Measurements from ENCODE around the gene ZFPM1. TPM values are rescaled to one million over a fixed set of nuclear protein-coding genes. Genes with fewer than 3 reads are reported as not detected.
A peak's percentile ranks its signal among the peaks of the same experiment; 100 is the strongest.
"Not testable (repeated sequence)": the region's sequence is repeated elsewhere in the genome, so short reads cannot be mapped to it uniquely, and the experiment has no call there.

ZFPM1 gene
- total RNA-seq, 4 donors from 2014 or later = 0.50 to 4.0 (median 1.3) TPM

DNA sequence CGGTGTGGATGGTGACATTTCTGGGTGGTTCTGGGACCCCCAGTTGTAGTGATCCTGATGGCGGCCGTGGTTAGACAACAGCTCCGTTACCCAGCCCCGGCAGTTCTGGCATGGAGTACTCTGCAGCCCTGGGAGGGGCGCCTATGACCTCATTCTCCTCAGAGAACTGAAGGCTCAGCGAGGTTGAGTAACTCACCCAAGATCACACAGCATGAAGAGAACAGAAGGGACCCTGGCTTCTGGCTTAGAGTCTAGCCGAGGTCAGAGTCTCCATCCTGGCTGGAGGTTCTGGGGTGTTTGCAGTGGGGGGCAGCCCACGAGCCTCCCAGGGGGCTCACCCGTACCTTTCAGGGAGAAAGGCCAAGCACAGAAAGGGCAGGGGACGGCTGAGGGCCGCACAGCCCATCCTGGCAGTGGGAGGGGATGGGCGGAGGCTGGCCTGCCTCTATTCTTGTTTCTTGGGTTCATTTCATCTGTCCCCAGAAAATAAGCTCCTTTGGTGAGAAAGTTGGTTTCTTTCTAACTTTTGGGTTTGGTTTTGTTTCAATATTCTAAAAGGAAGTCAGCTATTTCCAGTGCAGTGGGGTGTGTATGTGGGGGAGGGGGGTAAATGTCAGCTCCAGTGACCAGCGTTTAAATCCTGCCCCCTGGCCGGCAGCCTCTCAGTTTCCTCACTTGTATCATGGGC, 13.2 kb downstream of the ZFPM1 start:
- ATAC-seq (ENCODE audit: low FRiP score) (no peak), DNase-seq (ENCODE audit: low spot score) (no peak)
- TF ChIP-seq, protein P1, sequence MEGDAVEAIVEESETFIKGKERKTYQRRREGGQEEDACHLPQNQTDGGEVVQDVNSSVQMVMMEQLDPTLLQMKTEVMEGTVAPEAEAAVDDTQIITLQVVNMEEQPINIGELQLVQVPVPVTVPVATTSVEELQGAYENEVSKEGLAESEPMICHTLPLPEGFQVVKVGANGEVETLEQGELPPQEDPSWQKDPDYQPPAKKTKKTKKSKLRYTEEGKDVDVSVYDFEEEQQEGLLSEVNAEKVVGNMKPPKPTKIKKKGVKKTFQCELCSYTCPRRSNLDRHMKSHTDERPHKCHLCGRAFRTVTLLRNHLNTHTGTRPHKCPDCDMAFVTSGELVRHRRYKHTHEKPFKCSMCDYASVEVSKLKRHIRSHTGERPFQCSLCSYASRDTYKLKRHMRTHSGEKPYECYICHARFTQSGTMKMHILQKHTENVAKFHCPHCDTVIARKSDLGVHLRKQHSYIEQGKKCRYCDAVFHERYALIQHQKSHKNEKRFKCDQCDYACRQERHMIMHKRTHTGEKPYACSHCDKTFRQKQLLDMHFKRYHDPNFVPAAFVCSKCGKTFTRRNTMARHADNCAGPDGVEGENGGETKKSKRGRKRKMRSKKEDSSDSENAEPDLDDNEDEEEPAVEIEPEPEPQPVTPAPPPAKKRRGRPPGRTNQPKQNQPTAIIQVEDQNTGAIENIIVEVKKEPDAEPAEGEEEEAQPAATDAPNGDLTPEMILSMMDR (IDR thresholded peaks at IDR 0.05) = no peak

DNA sequence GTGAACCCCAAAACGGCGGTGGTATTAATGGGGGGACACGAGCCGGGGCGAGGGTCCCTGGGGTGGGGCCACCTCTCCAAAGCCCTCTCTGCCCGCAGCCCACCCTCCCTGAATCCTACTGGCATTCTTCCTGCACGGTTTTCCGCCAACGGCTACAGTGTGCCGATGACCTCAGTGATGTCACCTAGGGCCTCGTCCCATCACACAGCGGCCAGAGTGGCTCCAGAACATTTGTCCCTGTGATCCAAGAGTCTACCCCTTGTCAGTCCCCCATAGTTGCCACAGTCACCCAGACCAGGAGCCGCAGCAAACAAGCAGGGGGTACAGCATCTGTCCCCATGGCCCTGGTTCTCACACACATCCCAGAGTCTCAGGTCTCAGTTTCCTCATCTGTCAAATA, 13.9 kb downstream of the ZFPM1 start:
- TF ChIP-seq, protein P1 (IDR thresholded peaks at IDR 0.05) = no peak
- ATAC-seq (ENCODE audit: low FRiP score) (no peak), DNase-seq (ENCODE audit: low spot score) (no peak)

DNA sequence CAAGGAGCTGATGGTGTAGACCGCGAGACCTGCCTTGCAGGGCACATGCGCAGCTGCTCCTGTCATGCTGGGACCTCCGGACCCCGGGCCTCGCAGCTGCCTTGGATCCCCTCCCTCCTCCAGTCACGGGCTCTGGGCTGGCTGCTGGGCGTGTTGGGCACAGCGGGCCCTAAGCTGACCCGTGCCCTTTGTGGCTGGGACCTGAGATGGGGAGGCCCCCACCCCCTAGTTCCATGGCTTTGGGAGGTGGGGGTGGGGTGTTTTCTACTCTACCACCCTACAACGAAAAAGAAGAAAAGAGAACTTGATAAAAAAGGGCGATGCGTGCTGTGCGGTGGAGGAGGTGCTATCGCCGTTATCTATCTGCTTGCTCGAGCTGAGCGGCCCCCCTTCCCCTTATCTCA, 14.5 kb downstream of the ZFPM1 start:
- DNase-seq (ENCODE audit: low spot score) (no peak), ATAC-seq (ENCODE audit: low FRiP score) (no peak)
- TF ChIP-seq, protein P1 (IDR thresholded peaks at IDR 0.05) = no peak

DNA sequence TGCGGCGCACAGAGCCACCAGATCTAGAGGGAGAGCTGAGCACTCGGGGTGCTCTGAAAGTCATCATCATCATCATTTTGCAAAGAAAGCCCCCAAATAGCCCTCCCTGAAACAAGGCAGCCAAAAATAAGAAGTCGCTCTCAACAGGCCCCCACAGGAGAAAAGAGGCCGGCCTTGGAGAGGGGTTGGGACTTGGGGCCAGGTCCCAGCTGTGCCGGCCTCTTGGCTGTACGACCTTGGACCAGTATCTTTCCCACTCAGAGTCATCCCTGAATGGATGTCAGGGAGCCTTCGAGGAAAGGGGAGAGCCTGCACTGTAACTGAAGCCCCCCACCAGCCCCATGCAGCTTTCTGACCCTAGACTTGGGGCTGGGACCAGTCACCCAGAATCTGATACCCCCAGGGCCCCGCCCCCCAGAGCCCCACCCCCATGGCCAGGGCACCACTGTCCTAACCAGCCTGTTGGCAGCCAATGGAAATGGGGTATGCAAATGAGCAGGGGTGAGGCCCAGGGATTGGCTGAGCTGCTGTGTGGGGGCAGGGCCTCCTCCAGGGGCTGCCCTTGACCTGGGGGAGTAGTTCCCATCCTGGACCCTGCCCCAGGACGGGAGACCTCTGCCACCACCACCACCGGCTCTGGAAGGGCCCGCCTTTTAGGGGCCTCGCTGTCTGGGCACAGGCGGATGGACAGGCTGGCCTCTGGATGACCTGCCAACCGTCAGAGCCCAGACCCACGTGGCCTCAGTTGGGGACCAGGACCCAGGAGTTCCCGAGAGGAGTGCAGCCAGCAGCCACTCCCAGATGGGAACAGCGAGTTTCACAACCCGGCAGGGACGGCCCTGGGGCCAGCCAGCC, 15.4 kb downstream of the ZFPM1 start:
- TF ChIP-seq, protein P1 (IDR thresholded peaks at IDR 0.05) = no peak
- DNase-seq (ENCODE audit: low spot score) (no peak), ATAC-seq (ENCODE audit: low FRiP score) (peak; percentile 50)

DNA sequence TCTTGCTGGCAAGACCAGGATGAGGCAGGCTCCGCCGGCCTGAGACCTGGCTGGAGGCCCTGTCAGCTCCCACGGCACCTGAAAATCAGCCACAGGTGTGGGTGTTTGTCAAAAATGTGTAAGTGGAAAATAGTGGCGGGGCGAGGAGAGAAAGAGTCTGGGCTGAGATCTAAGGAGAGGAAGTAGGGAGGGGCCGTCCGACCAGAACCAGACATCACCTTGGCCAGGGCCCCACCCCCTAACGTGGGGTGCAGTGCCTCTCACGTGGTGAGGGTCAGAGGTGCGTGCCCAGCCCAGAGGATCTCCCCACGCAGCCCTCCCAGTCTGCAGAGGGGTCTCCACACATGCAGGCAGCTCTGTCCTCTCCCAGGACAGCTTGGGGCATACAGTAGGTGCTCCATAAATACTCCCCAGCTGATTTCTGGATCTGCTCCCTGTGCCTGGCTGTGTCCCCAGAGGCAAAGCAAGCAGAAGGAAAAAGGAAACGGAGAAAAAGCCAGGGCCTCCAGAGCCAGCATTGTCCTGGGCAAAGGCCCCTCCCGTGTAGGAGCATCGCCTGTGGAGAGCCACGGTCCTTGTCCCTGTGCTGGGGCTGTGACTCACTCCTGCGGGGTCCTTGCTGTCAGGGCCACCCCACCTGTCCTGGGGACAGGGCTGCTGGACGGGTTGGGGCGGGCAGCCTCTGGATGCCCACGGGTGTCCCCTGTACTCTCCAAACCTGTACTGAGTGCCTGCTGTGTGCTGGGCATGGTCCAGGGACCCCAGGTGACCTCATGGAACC, 16.7 kb downstream of the ZFPM1 start:
- DNase-seq (ENCODE audit: low spot score) (no peak), ATAC-seq (ENCODE audit: low FRiP score) (no peak)
- TF ChIP-seq, protein P1 (IDR thresholded peaks at IDR 0.05) = no peak

DNA sequence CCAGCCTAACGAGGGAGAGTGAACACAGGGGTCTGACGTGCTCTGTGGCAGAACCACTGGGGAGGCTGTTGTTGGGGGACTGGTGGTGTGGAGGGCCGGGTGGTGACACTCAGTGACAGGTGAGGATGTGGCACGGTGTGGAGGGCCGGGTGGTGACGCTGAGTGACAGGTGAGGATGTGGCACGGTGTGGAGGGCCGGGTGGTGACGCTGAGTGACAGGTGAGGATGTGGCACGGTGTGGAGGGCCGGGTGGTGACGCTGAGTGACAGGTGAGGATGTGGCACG, 17.3 kb downstream of the ZFPM1 start:
- ATAC-seq (ENCODE audit: low FRiP score); DNase-seq (ENCODE audit: low spot score): not testable (repeated sequence)

DNA sequence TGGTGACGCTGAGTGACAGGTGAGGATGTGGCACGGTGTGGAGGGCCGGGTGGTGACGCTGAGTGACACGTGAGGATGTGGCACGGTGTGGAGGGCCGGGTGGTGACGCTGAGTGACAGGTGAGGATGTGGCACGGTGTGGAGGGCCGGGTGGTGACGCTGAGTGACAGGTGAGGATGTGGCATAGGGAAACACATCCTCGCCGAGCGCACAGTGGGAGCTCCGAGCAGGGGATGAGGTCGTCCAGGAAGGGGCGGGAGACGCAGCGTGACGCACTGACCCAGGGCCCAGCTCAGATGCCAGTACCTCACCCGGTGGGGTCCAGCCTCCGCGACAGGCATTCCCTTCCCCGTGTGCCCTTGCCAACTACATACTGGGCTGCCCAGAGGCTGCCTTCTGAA, 17.6 kb downstream of the ZFPM1 start:
- not testable (repeated sequence) for ATAC-seq (ENCODE audit: low FRiP score); DNase-seq (ENCODE audit: low spot score)
